HCT116 (cell line): Measurements from ENCODE around the gene TCEANC2. TPM values are rescaled to one million over a fixed set of nuclear protein-coding genes. Genes with fewer than 3 reads are reported as not detected.

ENCODE experiments used
- ATAC-seq: fragments of 200-7000 bp; cut with Tn5 transposase; 2 replicates; pipeline ENCODE4 v1.9.1; 2020; ENCODE audit warnings: mild to moderate bottlenecking, moderate library complexity
- BruUV-seq: library from RNA; stranded (reverse); fragments of 400-500 nt; replicated peaks from 2 replicates; lab custom pipeline; 2021; lab: Mats Ljungman, UMichigan
- CTCF ChIA-PET: fragments of 300-600 bp; sonication (Branson Sonifier 250); formaldehyde crosslinking; loops from one replicate; lab custom pipeline; 2021; ENCODE audit warnings: antibody characterized with exemption; lab: Charles Lee
- POLR2A ChIA-PET: fragments of 300-600, 350-600 bp; sonication (Branson Sonifier 250); formaldehyde crosslinking; loops from one replicate; lab custom pipeline; 2021; ENCODE audit warnings: antibody characterized with exemption; lab: Charles Lee
- RAD21 ChIA-PET, 2 experiments: fragments of 300-600 bp; sonication (Branson Sonifier 250); formaldehyde crosslinking; loops; one replicate each; lab custom pipeline; 2023; ENCODE audit warnings: low total read pairs in 2 of 2; ENCODE audit not compliant: uncharacterized antibody in 2 of 2, unreplicated experiment in 2 of 2, low non-redundant PET in 1 of 2; lab: Charles Lee
- DNase-seq: peaks from one replicate; pipeline ENCODE4 v3.0.0-alpha.2; 2010; ENCODE audit warnings: low read depth, low spot score
- H2AFZ ChIP-seq: fragments of 200-600 bp; shearing (Covaris generic), sonication (generic); 2 replicates; pipeline ENCODE4 v1.6.1; 2017; ENCODE audit warnings: low read depth, mixed run types, mixed read lengths, antibody characterized with exemption, low read length; ENCODE audit not compliant: poor library complexity, severe bottlenecking
- H3K27ac ChIP-seq: 2 replicates; pipeline ENCODE4 v1.5.1; 2012; ENCODE audit warnings: low read depth, low read length
- H3K27me3 ChIP-seq: fragments of 200-600 bp; sonication (generic); 2 replicates; pipeline ENCODE4 v1.6.1; 2016; ENCODE audit warnings: mixed run types, low read length, mixed read lengths; ENCODE audit not compliant: insufficient read depth
- H3K36me3 ChIP-seq, 2 experiments: fragments of 200-500 bp in 1 of 2; fragments of 200-600 bp in 1 of 2; sonication (Bioruptor generic) in 1 of 2; sonication (generic) in 1 of 2; 2 replicates each; pipeline versions ENCODE4 v1.5.1 to v1.6.1; 2014 to 2016; ENCODE audit warnings: low read length in 2 of 2, inconsistent platforms in 1 of 2, mixed read lengths in 1 of 2, mixed run types in 1 of 2; ENCODE audit not compliant: insufficient read depth in 2 of 2, control insufficient read depth in 1 of 2
- H3K4me1 ChIP-seq, 2 experiments: fragments of 200-600 bp in 1 of 2; sonication (generic) in 1 of 2; 2 replicates each; pipeline versions ENCODE4 v1.5.1 to v1.6.1; 2012 to 2017; ENCODE audit warnings: low read length in 2 of 2, inconsistent platforms in 1 of 2, mild to moderate bottlenecking in 1 of 2, mixed read lengths in 1 of 2, mixed run types in 1 of 2, moderate library complexity in 1 of 2; ENCODE audit not compliant: insufficient read depth in 2 of 2, control insufficient read depth in 1 of 2
- H3K4me2 ChIP-seq: fragments of 200-600 bp; sonication (generic); 2 replicates; pipeline ENCODE4 v1.6.1; 2017; ENCODE audit warnings: mixed run types, low read length, mixed read lengths
- H3K4me3 ChIP-seq, 2 experiments: fragments of 200-600 bp in 1 of 2; sonication (generic) in 1 of 2; replicated peaks in 1 of 2; 2 replicates each; pipeline ENCODE4 v1.5.1; 2011 to 2016; ENCODE audit warnings: low read length in 2 of 2, control low read depth in 1 of 2, low read depth in 1 of 2, mild to moderate bottlenecking in 1 of 2, mixed read lengths in 1 of 2, mixed run types in 1 of 2
- H3K79me2 ChIP-seq: fragments of 200-600 bp; sonication (generic); 2 replicates; pipeline ENCODE4 v1.6.1; 2017; ENCODE audit warnings: mild to moderate bottlenecking, mixed run types, low read length, moderate library complexity, mixed read lengths; ENCODE audit not compliant: insufficient read depth
- H3K9ac ChIP-seq: fragments of 200-600 bp; sonication (generic); 2 replicates; pipeline ENCODE4 v1.6.1; 2016; ENCODE audit warnings: low read length, mixed read lengths
- H3K9me2 ChIP-seq: fragments of 200-600 bp; sonication (generic), shearing (Covaris generic); 2 replicates; pipeline ENCODE4 v1.6.1; 2017; ENCODE audit warnings: mixed run types, mild to moderate bottlenecking, moderate library complexity; ENCODE audit not compliant: insufficient read depth
- H3K9me3 ChIP-seq, 2 experiments: fragments of 200-500 bp in 1 of 2; fragments of 200-600 bp in 1 of 2; sonication (Bioruptor generic) in 1 of 2; sonication (generic) in 1 of 2; 2 replicates each; pipeline ENCODE4 v1.6.1; 2014 to 2017; ENCODE audit warnings: low read length in 2 of 2, mixed read lengths in 2 of 2, inconsistent platforms in 1 of 2, low read depth in 1 of 2, mild to moderate bottlenecking in 1 of 2, mixed run types in 1 of 2, moderate library complexity in 1 of 2; ENCODE audit not compliant: control insufficient read depth in 1 of 2, insufficient read depth in 1 of 2
- H4K20me1 ChIP-seq: fragments of 200-600 bp; sonication (generic), shearing (Covaris generic); 2 replicates; pipeline ENCODE4 v1.6.1; 2017; ENCODE audit warnings: mixed run types, mild to moderate bottlenecking, moderate library complexity; ENCODE audit not compliant: insufficient read depth
- CEBPB ChIP-seq: IDR thresholded peaks from 2 replicates; pipeline ENCODE4 v1.6.1; 2012; ENCODE audit warnings: low read depth
- ELF1 ChIP-seq: IDR thresholded peaks from 2 replicates; pipeline ENCODE4 v1.6.1; 2012; ENCODE audit warnings: low read depth, borderline replicate concordance
- EZH2 ChIP-seq: fragments of 200-600 bp; sonication (generic); IDR thresholded peaks from 2 replicates; pipeline ENCODE4 v1.6.1; 2017; ENCODE audit warnings: antibody characterized with exemption, mixed run types
- POLR2A ChIP-seq: IDR thresholded peaks from 2 replicates; pipeline ENCODE4 v1.7.0; 2011; ENCODE audit warnings: borderline replicate concordance; ENCODE audit not compliant: insufficient read depth, insufficient read length; ENCODE audit errors: extremely low read depth
- REST ChIP-seq: IDR thresholded peaks from 2 replicates; pipeline ENCODE4 v1.6.1; 2012; ENCODE audit warnings: low read depth
- TCF7L2 ChIP-seq: IDR thresholded peaks from 2 replicates; pipeline ENCODE4 v1.7.0; 2011; ENCODE audit warnings: borderline replicate concordance, inconsistent platforms; ENCODE audit not compliant: insufficient read depth, insufficient read length; ENCODE audit errors: extremely low read depth
- intact Hi-C: fragments of 100-400 bp; cut with micrococcal nuclease; formaldehyde crosslinking; loops from 2 replicates; pipeline ENCODE4 v1.10.0; 2022
- total RNA-seq: library from RNA; stranded (reverse); gene quantifications from one replicate; pipeline ENCODE4 v1.2.1, GENCODE V29; 2021; ENCODE audit not compliant: unreplicated experiment

Gene TCEANC2
- total RNA-seq, 1 experiment from 2014 or later = 5.4 TPM

- no peak for TF ChIP-seq EZH2
- no peak for TF ChIP-seq CEBPB
- no peak for TF ChIP-seq POLR2A
Measured at GRCh38 chr1:54052431-54052933, 926 bp upstream of the TCEANC2 start (continued).

GRCh38 chr1:54053745-54054437, 483 bp downstream of the TCEANC2 start:
- RAD21 ChIA-PET = no interaction called here
- no peaks in the 10 kb centered on the region for H3K9me2 ChIP-seq
- TF ChIP-seq ELF1 = no peak
- TF ChIP-seq TCF7L2 = no peak
- TF ChIP-seq REST = no peak
- TF ChIP-seq, all 23 proteins: peak for 0
- Histone ChIP-seq H3K4me2 (peak overlapping the region; percentile 77), H3K9ac (peak overlapping the region; percentile 70), H2AFZ (peak overlapping the region; percentile 55), H3K4me1 (peaks cover 8 to 18% of the 10 kb centered on the region in 2 experiments; a peak in 3 of 4 replicates), H3K27me3 (no peaks in the 10 kb centered on the region), H3K79me2 (peaks cover 22% of the 10 kb centered on the region; the same call in 1 of the 2 replicates), H3K36me3 (no peaks in the 10 kb centered on the region), H4K20me1 (no peaks in the 10 kb centered on the region), H3K27ac (peak overlapping the region; percentile 70), H3K9me3 (no peaks in the 10 kb centered on the region), H3K4me3 (peak overlapping the region; percentile 88 to 94)
- intact Hi-C loops = loop anchor here (1.0 to 5.0 kb wide), 2 partner anchors 97 to 193 kb away; no protein-coding TSS in a partner anchor
- ChIA-PET POLR2A (interaction anchor here (1.2 kb wide), 1 partner anchor 36 kb away, joined by 3 read pairs; the partner anchor contains the start of gene LDLRAD1), CTCF (interaction anchor here (1.0 to 1.1 kb wide), 2 partner anchors 28 to 193 kb away, joined by 3 to 7 read pairs; no protein-coding TSS in a partner anchor)
- DNase-seq (no peak), ATAC-seq (peak; percentile 4; the same call in 1 of the 2 replicates)
- BruUV-seq = TSS peak; percentile 76
